PFSK-1 (cell line): ENCODE results near the gene CEP83.

Experiments
- FOXP2 ChIP-seq: optimal IDR thresholded peaks from 2 replicates; pipeline ENCODE3; 2011; ENCODE audit warnings: borderline replicate concordance, control low read depth, inconsistent platforms; ENCODE audit not compliant: insufficient read depth; ENCODE audit errors: extremely low read length, extremely low read depth
- POLR2AphosphoS5 ChIP-seq: IDR thresholded peaks from 2 replicates; pipeline ENCODE4 v1.6.1; 2012; ENCODE audit warnings: low read depth, mild to moderate bottlenecking, control low read depth, low read length, moderate library complexity
- SIN3A ChIP-seq: IDR thresholded peaks from 2 replicates; pipeline ENCODE4 v1.6.1; 2012; ENCODE audit warnings: mild to moderate bottlenecking, low read length, moderate library complexity, borderline replicate concordance; ENCODE audit not compliant: insufficient read depth
- TAF1 ChIP-seq: IDR thresholded peaks from 2 replicates; pipeline ENCODE4 v1.6.1; 2012; ENCODE audit warnings: low read length, control low read depth, borderline replicate concordance; ENCODE audit not compliant: insufficient read depth
- TF ChIP-seq, protein P1 (sequence below), 2 experiments: IDR thresholded peaks; 2 replicates each; pipeline versions ENCODE4 v1.6.1 to v1.8.0; 2011 to 2012; ENCODE audit warnings: low read depth in 2 of 2, low read length in 2 of 2, control low read depth in 1 of 2, inconsistent platforms in 1 of 2, mild to moderate bottlenecking in 1 of 2, moderate library complexity in 1 of 2; ENCODE audit not compliant: insufficient read depth in 1 of 2

CEP83 gene

DNA sequence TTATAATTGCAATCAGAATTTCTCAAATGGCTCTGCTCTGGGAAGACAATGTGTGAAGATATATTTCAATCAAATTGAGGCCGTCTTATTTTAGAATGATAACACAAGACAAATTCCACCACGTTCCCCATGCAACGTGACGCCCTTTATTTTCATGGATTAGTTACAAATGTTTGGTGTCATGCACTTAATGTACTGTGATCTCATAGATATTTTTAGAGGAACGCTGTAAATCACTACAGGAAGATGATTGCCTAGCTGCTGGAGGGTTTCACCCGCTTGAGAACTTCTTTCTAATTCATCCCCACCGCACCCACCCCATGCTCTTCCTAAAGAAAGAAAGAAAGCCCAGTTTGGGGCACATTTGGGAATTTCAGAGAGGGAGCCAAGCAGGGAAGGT, 194.1 kb downstream of the CEP83 start:
- no peak for TF ChIP-seq TAF1
- no peak for TF ChIP-seq POLR2AphosphoS5
- TF ChIP-seq, protein P1, sequence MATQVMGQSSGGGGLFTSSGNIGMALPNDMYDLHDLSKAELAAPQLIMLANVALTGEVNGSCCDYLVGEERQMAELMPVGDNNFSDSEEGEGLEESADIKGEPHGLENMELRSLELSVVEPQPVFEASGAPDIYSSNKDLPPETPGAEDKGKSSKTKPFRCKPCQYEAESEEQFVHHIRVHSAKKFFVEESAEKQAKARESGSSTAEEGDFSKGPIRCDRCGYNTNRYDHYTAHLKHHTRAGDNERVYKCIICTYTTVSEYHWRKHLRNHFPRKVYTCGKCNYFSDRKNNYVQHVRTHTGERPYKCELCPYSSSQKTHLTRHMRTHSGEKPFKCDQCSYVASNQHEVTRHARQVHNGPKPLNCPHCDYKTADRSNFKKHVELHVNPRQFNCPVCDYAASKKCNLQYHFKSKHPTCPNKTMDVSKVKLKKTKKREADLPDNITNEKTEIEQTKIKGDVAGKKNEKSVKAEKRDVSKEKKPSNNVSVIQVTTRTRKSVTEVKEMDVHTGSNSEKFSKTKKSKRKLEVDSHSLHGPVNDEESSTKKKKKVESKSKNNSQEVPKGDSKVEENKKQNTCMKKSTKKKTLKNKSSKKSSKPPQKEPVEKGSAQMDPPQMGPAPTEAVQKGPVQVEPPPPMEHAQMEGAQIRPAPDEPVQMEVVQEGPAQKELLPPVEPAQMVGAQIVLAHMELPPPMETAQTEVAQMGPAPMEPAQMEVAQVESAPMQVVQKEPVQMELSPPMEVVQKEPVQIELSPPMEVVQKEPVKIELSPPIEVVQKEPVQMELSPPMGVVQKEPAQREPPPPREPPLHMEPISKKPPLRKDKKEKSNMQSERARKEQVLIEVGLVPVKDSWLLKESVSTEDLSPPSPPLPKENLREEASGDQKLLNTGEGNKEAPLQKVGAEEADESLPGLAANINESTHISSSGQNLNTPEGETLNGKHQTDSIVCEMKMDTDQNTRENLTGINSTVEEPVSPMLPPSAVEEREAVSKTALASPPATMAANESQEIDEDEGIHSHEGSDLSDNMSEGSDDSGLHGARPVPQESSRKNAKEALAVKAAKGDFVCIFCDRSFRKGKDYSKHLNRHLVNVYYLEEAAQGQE (IDR thresholded peaks at IDR 0.05; ENCODE audit: insufficient read depth in 1 of 2, low read depth in 2 of 2, low read length in 2 of 2): no peak
- no peak for TF ChIP-seq SIN3A
- no peak for TF ChIP-seq FOXP2

DNA sequence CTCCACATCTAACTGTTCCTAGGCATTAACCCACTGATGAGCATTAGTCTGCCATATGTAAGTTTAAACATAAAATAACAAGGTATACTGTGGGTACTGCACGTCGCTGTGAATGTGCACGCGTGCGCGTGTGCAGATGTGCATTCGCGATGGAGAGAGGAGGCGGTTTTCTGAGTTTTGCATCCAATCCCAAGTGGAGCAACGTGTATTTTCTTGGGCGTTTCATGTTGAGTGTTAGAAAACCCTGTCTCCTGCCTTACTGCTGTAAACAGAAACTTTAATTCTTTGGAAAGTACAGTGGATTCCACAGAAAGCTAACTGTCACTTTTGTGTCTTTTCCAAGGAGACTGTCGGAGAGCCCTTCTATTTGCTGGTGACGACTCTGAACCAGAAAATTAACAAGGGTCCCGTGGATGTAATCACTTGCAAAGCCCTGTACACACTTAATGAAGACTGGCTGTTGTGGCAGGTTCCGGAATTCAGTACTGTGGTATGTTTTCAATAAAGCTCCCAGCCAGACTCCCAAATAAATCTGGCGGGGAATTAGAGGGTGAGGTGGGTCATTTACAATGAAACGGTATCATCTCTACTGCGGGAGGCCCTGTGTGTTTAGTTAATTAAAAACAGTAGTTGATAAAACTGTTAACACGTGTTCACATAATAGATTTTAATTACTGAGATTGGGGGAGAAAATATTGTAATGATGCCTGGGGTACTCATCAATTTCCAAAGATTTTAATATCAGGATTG, 194.8 kb downstream of the CEP83 start:
- TF ChIP-seq TAF1 (no peak), POLR2AphosphoS5 (no peak), FOXP2 (no peak), SIN3A (no peak)
- TF ChIP-seq, protein P1 (IDR thresholded peaks at IDR 0.05; ENCODE audit: insufficient read depth in 1 of 2, low read depth in 2 of 2, low read length in 2 of 2): no peak

DNA sequence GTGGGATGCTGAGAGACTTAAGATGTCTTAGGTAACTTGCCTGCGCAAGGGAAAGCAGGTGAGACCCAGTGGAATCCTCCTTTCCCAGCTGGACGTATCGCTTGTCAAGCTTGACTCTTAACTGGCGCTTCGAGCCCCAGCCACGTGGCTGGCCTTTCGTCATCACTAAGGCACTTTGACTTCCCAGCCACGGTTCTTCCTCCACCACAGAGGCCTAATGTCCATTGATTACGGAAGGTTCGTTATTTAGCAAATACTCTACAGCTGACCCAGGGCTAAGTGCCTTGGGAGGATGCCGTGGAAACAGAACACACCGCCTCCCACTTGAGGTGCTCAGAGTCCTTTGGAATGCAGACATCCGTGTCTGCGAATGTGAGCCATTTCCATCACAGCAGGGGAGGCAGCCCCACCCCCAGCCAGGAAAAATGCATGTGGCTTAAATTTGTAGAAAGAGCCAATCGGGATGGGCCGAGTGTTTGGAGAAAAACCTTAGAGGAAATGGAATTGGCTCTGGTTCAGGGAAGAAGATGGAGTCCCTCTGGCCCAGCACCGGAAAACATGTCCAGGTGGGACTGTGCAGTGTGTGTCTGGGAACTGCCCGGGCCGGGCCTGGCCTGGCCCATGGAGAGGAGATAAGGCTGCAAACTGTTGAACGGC, 195.6 kb downstream of the CEP83 start:
- TF ChIP-seq, protein P1 (IDR thresholded peaks at IDR 0.05; ENCODE audit: insufficient read depth in 1 of 2, low read depth in 2 of 2, low read length in 2 of 2): no peak
- TF ChIP-seq FOXP2 (no peak), TAF1 (no peak), SIN3A (no peak), POLR2AphosphoS5 (no peak)

DNA sequence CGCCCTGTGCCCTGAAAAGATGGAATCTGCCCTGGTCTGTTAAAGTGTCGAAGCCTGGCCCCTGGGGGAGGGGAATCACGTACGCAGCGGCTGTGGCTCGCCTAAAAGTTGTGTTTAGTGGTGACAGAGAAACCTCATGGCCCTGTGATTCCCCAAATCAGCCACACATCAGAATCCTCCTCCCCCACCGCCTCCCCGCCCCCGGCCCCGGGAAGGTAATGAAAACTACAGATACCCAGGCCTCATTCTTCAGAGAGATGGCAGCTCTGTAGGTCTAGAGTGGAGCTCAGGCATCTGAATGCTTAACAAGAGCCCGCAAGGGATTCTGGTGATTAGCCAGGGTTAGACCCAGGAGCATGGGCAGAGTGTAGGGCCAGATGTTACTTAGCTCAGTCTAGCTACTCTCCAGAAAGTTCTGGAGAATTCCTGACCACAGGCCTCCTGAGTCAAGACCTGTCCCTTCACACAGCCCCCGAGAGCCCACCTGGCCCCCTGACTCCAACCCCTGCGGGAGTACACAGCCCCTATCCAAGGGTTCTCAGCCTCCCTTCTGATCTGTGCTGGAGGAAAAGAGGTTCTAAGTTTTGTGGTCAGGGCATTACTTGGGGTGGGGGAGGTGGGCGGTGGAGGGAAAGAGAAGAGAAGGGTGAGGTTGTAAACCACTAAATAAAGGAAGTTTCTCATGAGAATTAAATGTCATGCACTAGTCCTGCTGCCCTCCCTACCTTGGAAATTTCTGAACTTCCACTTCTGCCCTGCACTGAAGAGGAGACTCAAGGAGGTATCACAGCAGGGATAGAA, 196.5 kb downstream of the CEP83 start:
- TF ChIP-seq SIN3A: no peak
- no peak for TF ChIP-seq POLR2AphosphoS5
- no peak for TF ChIP-seq FOXP2

DNA sequence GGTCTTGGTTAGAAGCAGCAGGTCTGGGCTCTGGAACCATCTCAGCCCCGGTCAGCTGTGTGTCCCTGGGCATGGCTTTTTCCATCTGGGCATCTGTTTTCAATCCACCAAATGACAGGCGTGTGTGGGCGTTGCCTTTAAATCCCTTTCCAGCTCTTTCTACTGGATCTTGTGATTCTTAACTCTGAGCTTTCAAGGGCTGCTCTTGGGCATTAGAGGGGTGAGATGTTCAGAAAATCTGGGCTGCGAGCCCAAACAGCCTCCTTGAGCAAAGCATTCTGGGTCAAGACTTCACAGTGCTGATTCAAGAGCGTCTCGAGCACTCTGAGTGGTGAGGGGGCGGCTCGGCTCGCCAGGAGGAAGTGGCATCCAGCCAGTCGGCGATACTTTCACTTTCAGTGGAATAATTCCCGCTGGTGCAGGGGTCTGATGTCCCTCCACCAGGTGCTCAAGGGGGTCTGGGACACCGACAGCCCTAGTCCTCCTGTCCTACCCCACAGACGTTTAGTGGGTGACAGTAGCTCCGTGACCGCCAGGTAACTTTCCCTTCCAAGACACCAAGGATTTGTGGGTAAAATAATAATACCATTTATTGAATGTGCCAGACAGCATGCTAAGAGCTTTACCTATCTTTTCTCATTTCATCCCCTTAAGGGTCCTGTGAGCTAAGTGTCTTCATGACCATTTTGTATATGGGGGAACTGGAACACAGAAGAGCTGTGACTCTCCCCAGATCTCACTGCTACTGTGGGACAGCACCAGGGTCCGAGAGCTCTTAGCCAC, 197.2 kb downstream of the CEP83 start:
- TF ChIP-seq POLR2AphosphoS5 (peak; percentile 50; the same call in 1 of the 2 replicates), TAF1 (no peak), SIN3A (0 out of 2 replicates have a peak, but pooled peaks have one; percentile 71), FOXP2 (no peak)
- TF ChIP-seq, protein P1 (IDR thresholded peaks at IDR 0.05; ENCODE audit: insufficient read depth in 1 of 2, low read depth in 2 of 2, low read length in 2 of 2): no peak
